ENCODE results near the gene OR52B4.
A peak's percentile ranks its signal among the peaks of the same experiment; 100 is the strongest.
"Not testable (repeated sequence)": the region's sequence is repeated elsewhere in the genome, so short reads cannot be mapped to it uniquely, and the experiment has no call there.

The OR52B4 gene

DNA sequence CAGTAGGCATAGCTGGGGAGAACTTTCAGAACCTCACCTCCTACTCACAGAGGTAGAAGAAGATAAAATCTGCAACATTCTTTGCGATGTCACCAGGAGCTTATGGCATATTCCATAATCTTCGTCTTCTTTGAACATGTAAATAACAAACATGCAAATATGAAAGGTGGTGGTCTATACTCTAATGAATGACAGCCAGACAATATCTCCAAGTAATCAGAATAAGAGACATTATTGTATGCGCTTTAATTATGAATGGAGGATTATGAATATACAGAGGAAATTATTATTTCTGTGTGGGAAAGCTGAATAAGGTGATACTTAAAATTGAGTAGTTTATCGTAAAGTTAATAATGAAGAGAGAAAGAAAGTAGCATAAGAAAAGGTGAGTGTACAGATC, at the start of gene OR52B4:
TSS of gene OR52B4 (minus strand) at position 101 of the 400 bp plus-strand sequence. CDS start at position 10, 91 bp downstream.
- DNase-seq, result no peak

DNA sequence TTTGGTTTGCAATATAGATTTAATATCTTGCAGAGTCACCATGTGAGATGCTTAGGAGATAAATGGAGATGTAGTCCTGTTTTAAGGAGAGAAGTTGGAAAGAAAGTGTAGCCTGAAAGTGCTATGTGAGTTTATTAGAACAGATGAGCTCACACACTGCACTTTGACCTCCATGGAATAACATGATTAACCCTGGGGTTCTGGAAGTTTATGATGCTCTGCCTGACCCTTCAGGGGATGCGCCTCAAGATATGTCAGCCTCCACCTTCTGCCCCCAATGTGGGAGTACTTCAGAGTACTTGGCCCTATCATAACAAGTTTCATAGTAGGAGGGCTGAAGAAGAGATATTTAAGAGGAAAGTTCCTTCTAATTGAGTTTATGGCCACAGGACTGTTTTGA, 48.6 kb upstream of the OR52B4 start:
- DNase-seq, result no peak

DNA sequence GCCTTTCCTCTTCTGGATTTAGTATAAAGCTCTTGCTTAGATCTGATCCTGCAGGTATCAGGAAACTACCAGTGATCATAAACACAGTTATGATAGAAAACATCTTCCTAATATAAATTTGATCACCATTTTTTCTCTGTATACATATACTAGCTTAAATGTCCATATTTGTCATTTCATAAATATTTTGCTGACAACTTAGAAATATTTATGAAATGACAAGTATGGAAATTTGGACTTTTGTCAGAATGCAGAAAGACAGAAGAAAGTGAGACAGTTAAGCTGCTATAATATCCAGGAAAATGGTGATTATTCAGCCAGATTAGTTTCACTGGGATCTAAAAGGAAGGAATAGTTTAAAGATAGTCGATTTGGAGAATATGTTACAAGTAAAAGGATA, 48.1 kb upstream of the OR52B4 start:
- DNase-seq, result no peak

DNA sequence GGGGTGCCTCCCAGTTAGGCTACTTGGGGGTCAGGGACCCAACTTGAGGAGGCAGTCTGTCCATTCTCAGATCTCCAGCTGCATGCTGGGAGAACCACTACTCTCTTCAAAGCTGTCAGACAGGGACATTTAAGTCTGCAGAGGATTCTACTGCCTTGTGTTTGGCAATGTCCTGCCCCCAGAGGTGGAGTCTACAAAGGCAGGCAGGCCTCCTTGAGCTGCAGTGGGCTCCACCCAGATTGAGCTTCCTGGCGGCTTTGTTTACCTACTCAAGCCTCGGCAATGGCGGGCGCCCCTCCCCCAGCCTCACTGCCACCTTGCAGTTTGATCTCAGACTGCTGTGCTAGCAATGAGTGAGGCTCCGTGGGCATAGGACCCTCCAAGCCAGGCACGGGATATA, 38.0 kb upstream of the OR52B4 start:
- DNase-seq, result not testable (repeated sequence)

DNA sequence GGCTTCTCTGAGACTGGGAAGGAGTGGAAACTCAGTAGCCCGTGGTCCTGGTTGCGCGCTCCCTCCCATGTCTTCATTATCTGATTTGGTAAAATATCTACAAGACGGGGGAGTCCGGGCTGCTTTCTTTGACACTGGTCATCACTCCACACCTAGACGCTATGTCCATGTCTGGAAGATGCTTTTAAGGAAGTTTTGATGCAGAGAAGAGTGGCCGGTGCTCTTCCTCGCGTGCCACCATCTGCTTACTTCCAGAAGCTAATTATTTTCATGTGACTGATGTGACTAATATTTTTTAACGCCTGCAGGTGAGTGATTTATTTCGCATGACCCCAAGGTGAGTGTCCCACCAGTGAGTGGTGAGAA, 25.7 kb upstream of the OR52B4 start:
- DNase-seq, result no peak

DNA sequence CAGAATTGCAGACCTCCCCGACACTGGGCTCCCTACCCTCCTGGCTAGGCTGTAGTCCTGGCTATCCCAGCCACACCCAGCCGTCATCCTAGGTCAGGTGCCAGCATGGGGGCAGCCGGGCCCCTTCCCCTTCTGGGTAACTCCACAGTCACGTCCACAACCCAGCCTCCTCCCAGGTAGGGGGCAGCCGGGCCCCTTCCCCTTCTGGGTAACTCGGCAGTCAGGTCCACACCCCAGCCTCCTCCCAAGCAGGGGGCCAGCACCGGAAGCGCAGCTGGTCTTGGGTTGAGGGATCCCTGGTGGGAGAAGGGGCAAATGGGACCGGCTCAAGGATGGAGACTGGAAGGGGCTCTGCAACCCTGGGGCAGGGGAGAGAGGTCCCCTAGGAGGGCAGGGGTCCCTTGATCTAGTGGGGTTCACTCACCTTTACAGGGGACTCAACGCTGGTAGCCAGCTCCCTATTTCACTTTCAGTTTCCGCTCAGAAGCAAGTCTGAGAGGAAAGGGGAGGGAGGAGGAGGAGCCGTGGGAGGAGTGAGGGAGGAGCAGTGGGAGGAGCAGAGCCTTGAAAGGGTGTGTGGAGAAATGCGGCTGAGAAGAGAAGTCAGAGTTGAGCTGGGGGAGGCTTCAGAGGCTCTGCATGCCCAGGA, 25.1 kb upstream of the OR52B4 start, which contains the start of gene TRIM21:
TSS of gene TRIM21 (minus strand) at position 494 of the 649 bp plus-strand sequence. CDS start 3,293 bp downstream, outside the sequence.
- DNase-seq, result peak; percentile 94

DNA sequence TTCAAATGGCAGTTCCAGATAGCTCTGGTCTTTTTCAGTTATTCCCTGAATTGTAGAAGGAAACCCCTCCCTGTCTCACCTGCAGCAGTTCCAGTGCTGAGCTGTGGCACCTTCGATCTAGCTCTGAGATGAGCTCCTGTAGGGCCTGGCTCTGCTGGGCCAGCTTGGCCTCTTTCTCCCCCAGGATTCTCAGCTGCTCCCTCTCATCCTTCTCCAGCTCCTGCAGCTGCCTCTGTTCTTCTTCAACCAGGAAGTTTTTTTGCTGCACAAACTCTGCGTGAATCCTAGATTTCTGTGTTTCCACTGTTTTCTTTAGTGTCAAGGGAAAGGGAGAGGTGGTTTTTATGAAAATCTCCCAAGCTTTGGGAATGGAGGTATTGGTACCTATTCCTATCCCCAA, 20.0 kb upstream of the OR52B4 start:
- DNase-seq, result no peak

DNA sequence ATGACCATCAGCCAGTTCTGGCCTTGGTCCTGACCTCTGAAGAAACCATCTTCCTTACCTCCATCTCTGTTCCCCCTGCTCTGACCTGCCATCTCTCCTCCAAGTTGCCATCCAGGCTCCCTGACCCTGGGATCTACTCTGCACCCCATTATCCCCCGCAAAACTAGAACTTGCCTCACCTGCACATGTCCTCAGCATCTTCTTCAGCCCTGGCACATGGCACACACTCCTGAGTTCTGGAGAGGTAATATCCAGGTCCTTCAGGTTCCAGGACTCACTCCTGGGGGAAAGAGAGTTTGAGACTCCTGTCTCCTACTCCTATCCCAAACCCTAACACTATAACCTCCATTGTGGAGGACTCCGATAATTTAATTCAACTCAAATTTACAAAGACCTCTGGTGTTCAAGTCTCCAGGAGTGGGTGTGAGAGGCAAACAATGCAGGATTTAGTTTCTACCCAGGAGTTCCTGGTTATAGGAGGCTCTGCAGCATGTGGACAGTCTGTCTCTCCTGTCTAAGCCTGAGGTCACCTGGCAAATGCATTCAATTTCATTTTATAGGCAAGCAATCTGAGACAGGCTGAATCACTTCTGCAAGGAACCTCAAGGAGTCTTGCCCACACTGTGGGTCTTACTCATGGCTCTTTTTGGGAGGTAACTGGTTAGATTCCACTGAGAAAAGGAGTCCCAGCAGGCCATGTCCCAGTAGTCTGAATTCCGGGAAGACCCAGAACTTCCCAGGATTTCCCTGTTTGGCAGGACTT, 18.0 kb upstream of the OR52B4 start:
- no peak for DNase-seq

DNA sequence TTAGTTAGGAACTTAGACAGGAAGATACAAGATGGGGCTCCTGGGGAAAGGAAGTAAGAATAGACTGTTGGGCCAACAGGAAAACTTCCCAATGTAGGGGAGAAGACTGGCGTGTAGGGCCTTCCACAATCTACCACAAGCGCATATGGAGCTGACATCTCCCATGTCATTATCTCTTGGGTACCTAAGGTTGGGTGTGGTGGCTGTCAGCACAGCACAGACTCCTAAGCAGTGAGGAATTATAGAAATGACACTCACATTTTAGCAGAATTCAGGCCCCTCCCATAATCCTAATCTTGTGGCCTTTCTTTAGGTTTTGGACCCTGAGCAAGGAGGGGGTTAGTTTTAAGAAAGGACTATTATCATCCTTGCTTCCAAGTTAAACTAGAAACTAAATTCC, 13.7 kb upstream of the OR52B4 start:
- no peak for DNase-seq

DNA sequence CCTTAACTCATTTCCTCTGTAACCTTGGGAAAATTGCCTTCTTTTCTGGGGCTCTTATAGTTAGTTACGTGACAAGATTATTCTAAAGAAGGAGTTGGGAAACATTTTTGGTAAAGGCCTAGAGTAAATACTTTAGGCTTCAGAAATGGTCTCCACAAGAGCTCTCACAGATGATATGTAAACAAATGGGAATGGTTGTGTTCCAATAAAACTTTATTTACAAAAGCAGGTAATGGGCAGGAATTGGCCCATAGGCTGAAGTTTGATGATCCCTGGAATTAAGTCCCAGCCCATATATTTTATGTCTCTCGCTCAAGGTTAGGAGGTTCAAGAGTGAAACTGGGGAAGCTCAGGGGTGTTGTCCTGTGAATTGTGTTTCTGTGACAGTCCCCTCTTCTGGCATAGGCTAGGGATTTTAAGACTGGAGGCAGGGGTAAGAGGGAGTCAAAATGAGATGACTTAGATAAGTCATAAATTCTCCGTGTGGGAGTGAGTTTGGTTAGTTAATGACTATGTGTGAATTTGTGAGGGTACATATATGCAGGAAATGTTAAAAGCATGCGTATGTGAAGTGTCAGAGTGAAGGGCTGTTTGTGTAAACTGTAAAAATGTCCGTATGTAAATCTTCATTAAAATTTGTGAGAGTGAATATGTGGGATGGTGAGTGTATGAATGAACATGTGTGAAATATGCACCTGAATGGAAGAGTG, 7.4 kb upstream of the OR52B4 start:
- DNase-seq, result no peak

DNA sequence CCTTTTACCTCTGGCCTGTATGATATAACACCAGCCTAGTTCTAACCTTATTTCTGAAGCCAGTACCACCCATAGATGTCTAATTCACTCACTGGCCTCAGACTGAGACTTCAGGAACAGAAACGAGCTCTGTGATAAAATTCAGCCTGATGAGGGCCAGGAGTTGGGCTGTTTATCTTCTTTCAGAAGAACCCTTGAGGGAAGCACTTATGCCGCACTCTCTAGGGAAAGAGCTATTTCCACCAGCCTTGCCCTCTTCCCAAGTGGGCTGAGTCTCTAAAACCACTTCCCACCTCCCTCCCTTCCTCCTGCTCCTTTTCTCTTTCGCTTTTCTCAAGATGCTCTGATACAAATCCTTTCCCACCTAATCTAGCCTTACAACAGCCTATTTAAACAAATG, 2.0 kb upstream of the OR52B4 start:
- no peak for DNase-seq

DNA sequence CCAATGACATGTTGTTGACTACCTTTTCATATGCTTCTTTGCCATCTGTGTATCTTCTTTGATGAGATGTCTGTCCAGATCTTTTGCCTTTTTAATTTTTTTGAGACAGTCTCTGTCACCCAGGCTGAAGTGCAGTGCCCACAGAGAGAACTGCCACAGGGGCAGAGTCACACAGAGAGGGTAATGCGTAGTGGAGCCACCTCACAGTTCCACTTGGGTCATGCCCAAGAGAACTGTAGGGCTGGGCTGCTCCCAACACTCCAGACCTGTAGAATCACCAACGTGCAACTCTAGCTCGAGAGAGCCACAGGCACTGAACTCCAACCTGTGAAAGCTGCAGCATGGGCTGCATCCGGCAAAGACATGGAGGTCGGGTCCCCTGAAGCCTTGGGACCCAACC, 20.0 kb downstream of the OR52B4 start:
- DNase-seq, result not testable (repeated sequence)

DNA sequence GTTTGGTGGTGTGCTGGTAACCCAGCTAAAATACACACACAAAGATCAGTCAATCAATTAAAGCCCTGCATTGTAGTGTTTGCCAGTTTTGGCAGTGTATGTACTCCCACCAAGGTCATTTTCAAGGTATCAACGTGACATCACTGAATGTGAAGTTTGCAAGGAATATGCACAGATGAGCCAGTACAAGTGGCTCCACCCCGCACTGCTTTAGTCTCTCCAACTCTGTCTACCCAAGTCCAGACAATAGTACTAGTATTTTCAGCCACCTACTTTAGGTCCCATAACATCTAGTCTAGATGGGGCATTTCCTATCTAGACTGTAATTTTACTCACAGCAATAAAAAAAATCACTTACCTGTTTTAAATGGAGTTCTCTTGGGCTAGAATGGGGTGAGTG, 22.8 kb downstream of the OR52B4 start:
- not testable (repeated sequence) for DNase-seq

DNA sequence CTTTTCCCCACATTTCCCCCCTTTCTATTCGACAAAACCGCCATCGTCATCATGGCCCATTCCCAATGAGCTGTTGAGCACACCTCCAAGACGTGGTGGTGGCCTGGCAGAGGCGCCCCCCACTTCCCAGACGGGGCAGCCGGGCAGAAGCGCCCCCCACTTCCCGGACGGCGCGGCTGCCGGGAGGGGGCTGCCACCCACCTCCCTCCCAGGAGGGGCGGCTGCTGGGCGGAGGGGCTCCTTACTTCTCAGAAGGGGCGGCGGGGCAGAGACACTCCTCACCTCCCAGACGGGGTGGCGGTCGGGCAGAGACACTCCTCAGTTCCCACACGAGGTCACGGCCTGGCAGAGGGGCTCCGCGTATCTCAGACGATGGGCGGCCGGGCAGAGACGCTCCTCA, 33.8 kb downstream of the OR52B4 start:
- not testable (repeated sequence) for DNase-seq

Measured in activated CD8-positive, alpha-beta memory T cell treated with anti-CD3 and anti-CD28 coated beads for 24 hours (primary cell).